GM18870 (cell line): ENCODE results near the gene SNX15.
"Not testable (repeated sequence)": the region's sequence is repeated elsewhere in the genome, so short reads cannot be mapped to it uniquely, and the experiment has no call there.

Experiments
- ATAC-seq: cut with Tn5 transposase; IDR thresholded peaks from one replicate; pipeline ENCODE4 v1.9.1; 2021; ENCODE audit warnings: moderate library complexity; ENCODE audit not compliant: unreplicated experiment

Gene SNX15

GRCh38 chr11:65014726-65015227 is 12.5 kb upstream of the SNX15 start:
- no peak for ATAC-seq

GRCh38 chr11:65016705-65017104 is 10.5 kb upstream of the SNX15 start:
- no peak for ATAC-seq

DNA sequence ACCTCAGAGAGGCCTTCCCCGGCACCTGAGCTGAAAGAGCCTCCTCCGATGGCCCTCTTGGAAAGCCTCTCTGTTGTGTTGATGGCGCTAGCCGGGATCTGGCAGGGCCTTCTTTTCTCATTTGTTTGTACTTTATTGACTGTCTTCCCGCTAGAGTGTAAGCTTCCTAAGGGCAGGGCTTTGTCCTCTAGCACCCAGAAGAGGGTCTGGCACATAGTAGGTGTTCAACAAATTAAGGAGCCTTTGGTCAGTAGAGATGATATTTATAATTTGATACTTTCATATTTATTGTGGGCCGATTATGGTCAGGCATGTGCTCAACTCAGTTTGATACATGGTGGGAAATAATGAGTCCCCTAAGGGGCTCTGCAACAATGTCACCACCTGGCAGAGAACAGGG is 9.3 kb upstream of the SNX15 start:
- ATAC-seq, result no peak

DNA sequence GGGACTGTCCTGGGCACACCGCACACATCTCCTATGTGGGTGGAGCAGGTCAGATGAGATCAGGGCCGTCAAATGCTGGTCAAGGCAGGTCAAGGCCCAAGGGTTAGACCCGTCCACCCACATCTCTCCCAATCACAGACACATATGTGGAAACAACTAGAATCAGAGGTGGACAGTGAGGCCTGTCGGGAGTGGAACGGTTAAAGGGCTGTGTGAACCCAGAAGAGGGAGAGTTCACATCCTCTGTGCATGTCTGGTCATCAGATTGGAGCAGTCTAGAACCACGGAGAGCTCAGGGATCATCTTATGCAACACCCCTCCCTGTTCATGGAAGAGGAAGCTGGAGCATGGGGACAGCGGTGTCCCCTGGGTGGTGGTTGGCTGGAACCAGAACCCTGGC is 7.4 kb upstream of the SNX15 start:
- ATAC-seq, result no peak

DNA sequence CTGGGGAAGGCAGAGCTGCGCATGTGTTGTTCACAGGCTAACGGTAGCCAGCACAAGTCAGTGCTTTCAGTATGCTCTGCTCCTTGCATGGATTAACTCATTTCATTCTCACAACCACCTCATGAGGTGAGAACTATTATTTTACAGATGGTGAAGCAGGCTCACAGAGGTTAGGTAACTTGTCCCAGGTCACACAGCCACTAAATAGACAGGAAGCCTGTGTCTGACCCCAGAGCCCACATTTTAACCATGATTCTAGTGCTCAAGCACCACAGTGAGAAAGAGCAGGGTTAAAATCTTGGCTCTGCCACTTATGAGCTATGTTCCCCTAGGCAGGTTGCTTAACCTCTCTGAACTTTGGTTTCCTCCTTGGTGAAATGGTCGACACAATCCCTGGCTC is 6.2 kb upstream of the SNX15 start:
- no peak for ATAC-seq

DNA sequence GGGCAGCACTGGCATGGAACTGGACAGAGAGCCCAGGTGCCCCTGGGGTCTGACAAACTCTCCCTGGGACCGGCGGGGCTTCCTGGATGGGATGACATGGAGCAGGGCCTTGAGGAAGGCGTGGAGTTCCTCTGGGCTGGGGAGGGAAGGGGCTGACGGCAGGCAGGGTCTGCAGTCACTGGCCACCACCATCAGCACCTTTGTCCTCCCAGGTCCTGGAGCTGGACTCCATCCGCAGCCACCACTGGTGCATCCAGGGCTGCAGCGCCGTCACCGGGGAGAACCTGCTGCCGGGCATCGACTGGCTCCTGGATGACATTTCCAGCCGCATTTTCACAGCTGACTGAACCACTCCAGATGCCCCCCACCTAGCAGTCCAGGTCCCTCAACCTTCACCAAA is 5.7 kb upstream of the SNX15 start:
- no peak for ATAC-seq

GRCh38 chr11:65023502-65023901 is 3.7 kb upstream of the SNX15 start:
- ATAC-seq, result not testable (repeated sequence)

DNA sequence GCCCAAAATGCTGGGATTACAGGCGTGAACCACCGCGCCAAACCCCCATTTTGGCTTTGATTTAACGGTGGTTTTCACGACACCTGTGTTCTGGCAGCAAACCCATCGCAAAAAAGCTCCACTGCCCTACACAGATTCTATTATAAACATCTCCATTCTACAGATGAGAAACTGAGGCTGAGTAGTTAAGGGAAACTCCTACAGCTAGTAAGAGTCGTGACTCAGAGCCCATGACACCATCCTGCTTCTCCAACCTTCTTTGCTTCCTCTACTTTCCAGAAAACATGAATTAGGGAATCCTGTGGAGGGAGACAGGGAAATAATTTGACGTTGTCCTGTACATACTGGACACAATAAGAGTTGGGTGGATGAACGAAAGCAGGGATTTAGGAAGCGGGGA is 429 bp upstream of the SNX15 start:
- no peak for ATAC-seq

GRCh38 chr11:65032216-65032615 is 5.0 kb downstream of the SNX15 start:
- ATAC-seq, result no peak

DNA sequence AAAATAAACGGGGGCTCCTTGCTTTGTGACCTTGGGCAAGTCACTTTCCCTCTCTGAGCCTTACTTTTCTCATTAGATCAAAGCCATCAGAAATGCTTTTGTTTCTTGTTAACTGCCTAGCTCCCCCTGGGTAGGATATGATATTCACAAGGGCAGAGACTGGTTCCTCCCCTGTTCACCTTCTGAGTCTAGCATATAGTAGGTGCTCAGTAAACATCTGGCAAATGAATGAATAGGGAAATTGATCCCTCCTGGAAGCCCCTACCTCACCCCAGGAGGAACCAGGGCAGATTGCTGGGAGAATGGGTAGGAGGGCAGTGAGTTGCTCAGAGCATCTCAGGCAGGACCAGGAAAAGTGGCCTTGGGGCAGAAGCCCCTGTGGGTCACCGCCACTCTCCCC is 7.2 kb downstream of the SNX15 start:
- no peak for ATAC-seq

GRCh38 chr11:65035579-65035978 is 8.3 kb downstream of the SNX15 start:
- ATAC-seq, result no peak

DNA sequence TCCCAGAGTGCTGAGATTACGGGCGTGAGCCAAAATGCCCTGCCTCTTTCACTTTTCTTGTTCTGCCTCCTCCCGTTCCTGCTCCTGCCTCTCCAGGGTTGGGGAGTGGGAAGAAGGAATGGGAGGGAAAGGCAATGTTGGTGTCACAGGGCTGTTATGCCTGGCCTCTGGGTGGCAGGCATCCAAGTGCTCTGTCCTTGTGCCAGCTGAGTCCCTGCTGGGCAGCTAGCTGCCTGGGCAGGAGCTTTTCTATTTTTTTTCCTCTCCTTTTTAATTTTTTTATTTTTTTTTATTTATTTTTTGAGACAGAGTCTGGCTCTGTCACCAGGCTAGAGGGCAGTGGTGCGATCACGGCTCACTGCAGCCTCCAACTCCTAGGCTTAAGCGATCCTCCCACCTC is 9.7 kb downstream of the SNX15 start:
- ATAC-seq, result no peak

DNA sequence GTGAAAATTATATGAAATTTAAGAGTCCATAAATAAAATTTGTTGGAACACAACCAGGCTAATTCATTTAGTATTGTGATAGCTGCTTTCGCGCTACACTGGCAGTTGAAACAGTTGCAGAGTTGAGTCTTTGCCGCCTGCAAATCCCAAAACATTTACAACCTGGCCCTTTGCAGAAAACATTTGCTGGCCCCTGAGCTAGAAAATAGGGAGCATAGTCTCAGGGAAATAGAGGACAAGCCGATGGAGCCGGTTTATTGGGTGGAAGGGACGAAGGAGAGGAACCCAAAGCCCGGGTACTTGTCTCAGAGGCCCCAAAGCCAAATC is 13.2 kb downstream of the SNX15 start:
- no peak for ATAC-seq

DNA sequence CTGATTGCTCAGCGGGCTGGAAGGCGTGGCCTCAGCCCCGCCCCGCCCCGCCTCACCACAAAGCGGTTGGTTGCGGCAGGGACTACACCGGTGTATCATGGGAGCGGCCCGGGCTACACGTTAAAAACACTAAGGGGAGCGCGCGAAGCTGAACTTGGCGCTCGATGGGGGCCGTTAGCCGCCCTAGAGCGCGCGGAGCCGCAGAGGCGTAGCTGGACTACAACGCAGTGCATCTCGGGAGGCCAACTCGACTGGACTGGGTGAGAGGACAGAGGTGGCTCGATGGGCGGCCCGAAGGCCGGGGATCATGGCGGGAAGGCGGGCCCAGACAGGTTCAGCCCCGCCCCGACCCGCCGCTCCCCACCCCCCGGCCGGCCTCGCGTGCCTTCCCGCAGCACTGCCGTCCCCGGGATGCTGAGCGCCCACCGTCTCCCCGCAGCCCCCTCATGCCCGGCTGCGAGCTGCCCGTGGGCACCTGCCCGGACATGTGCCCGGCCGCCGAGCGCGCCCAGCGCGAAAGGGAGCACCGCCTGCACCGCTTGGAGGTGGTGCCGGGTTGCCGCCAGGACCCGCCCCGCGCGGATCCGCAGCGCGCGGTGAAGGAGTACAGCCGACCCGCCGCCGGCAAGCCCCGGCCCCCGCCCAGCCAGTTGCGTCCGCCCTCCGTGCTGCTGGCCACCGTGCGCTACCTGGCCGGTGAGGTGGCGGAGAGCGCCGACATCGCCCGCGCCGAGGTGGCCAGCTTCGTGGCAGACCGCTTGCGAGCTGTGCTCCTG is 13.8 kb downstream of the SNX15 start, which contains the start of gene SAC3D1:
Gene SAC3D1, plus strand, starts transcription at position 364 of the 776 bp plus-strand sequence. Its CDS starts 83 bp downstream, at position 447.
- peak; percentile 67 for ATAC-seq

DNA sequence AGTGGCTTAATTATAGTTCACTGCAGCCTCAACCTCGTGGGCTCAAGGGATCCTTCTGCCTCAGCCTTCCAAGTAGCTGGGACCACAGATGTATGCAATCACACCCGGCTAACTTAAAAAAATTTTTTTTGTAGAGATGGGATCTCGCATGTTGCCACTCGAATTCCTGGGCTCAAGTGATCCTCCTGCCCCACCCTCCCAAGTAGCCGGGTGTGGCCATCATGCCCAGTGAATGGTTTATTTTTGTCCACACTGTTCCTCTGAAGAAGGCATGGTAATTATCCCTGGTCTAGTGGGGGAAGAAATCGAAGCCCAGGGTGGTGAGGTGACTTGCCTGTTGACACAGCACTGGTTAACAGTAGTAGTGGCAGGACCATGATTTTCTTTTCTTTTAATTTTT is 15.7 kb downstream of the SNX15 start:
- ATAC-seq, result no peak

GRCh38 chr11:65043881-65044501 is 16.8 kb downstream of the SNX15 start:
- ATAC-seq, result no peak

DNA sequence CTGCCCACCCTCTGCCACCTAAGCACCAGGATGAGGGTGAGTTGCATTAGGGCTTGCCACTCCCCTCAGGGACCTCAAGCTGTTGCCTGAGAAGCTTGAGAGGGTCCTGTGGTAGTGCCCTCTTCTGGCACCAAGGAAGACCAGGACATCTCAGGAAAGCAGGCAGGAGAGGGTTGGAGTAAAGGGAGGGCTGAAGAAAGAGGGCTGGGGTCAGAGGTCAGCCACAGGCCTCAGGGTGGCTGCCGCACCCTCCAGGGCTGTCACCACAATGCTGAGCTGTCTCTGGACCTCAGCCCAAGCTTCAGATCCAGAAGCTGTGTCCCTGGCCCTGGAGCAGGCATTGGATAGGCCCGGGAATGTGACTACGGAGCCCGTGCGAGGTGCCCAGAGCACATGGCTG is 17.8 kb downstream of the SNX15 start:
- no peak for ATAC-seq

DNA sequence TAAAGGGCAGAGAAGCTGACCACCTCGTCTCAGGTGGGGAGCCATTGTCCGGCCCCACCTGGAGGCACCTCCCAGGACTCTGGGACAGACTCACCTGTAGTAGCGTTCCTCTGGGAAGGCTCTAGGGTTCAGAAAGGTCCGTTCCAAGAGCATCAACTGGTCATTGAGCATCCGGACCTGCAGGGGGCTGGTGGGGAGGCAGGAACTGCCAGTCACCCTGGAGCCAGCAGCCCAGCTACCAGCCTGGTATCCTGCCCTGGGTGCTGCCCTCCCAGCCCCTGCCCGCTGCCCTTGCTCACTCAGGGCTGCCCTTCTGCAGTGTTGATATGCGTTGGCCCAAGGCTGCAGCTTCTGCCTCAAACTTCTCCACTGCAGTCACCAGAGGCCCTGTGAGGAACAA is 18.5 kb downstream of the SNX15 start:
- ATAC-seq, result no peak

DNA sequence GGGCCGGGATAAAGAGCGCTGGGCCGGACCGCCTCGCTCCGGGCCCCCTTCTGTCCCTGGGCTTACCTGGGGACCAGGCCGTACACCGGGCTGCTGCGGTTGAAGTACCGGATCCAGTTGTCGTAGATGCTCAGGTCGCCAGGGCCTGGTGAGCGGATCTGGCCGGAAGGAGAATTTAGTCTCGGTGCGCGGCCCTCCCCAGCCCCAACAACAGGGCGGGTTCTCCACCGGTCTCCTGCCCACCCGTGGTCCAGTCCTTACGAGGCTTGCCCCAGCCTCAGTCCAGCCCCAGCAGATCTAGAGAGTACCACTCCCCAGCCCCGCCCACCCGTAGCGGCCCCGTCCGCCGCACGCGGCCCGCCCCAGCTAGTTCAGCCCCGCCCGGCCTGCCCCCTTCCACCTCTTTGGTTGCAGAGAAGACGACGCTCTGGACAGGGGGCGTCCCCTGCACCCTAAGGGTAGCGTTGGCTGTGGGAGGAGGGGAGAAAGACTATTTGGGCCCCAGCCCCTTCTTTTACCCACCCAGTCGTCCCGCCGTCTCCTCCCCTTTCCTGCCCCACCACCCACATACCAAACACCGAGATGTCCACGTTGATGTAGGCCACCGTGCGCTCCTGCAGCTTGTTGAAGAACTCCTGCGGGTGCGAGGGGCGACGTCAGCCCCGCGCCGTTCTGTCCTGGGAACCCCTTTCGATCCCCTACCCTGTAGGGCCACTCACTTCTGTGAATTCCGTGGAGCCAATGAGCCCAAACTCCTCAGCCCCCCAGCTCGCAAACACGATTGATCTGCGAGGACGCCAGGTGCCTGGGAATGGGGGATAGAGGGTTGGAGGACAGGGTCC is 20.6 kb downstream of the SNX15 start:
- ATAC-seq, result no peak

DNA sequence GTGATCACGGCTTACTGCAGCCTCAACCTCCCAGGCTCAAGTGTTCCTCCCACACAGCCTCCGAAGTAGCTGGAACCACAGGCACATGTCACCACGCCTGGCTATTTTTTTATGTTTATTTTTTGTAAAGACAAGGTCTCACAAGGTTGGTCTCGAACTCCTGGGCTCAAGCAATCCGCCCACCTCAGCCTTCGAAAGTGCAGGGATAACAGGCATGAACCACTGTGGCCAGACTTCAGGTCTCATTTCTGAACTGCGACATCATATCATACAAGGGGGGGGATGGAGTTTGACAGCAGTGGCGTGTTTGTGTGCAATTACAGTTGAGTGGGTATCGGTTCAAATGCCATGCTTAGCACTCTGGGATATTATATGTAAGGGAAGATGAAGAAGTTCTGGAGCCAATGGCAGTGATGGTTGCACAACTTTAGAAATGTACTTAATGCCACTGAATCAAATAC is 24.2 kb downstream of the SNX15 start:
- no peak for ATAC-seq

DNA sequence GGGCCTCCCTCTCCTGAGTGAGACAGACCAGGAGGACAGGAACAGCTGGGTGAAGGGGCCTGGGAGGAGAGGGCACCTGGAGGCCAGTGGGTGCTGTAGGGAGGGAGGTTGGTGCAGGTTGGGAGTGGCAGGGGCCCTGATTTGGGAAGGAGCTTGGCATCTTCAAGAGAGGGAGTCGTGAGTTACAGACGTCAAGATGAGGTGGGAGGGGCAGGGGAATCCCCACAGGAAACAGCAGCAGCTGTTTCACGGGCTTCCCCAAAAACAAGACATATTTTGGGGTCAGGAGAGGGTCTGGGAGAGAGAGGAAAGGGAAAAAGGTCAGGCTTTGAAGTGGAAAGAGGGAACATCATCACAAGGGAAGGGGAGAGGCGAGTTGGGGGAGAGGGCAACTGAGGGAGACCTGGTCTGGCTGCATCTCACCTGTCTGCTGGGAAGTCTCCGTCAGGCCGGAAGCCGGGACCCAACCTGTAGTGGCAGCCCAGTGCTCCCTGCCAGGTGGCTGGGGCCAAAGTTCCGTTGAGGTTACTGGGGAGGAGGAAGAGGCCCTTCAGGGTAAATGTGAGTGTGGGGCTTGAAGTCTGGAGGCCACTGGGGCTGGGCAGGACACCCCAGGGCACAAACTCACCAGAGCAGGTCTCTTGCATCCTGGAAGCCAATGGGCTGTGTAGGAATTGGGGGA is 26.7 kb downstream of the SNX15 start:
- ATAC-seq, result no peak
